NT2/D1 (cell line): Measurements from ENCODE around the gene PHTF1.

Experiments used
- YY1 ChIP-seq: IDR thresholded peaks from 2 replicates; pipeline ENCODE4 v1.6.1; 2011; ENCODE audit not compliant: insufficient read length, insufficient read depth
- ZNF274 ChIP-seq: IDR thresholded peaks from 2 replicates; pipeline ENCODE4 v1.6.1; 2011; ENCODE audit warnings: mild to moderate bottlenecking, low read depth, low read length

GRCh38 chr1:113761937-113762336 lies 2.7 kb upstream of the PHTF1 start:
- TF ChIP-seq YY1 = no peak
- TF ChIP-seq ZNF274 = no peak
